H9 (cell line): ENCODE results near the gene DNAJC11. TPM values are rescaled to one million over a fixed set of nuclear protein-coding genes. Genes with fewer than 3 reads are reported as not detected.
"Not testable (repeated sequence)": the region's sequence is repeated elsewhere in the genome, so short reads cannot be mapped to it uniquely, and the experiment has no call there.

Experiments
- DNase-seq: peaks from one replicate; pipeline ENCODE4 v3.0.0-alpha.2; 2017
- H2AFZ ChIP-seq: one replicate; pipeline ENCODE4 v1.6.1; 2013; ENCODE audit warnings: mild to moderate bottlenecking, low read length, control low read depth, moderate library complexity
- H2AK5ac ChIP-seq: 2 replicates; pipeline ENCODE4 v1.6.1; 2013; ENCODE audit warnings: low read length, control low read depth, mixed read lengths; ENCODE audit not compliant: insufficient read length
- H2BK120ac ChIP-seq: one replicate; pipeline ENCODE4 v1.6.1; 2013; ENCODE audit warnings: low read depth, mild to moderate bottlenecking, low read length, control low read depth, inconsistent platforms; ENCODE audit not compliant: poor library complexity, severe bottlenecking
- H2BK12ac ChIP-seq: 2 replicates; pipeline ENCODE4 v1.6.1; 2013; ENCODE audit warnings: low read length, control low read depth, mixed read lengths, low read depth; ENCODE audit not compliant: insufficient read length
- H2BK15ac ChIP-seq: 2 replicates; pipeline ENCODE4 v1.6.1; 2013; ENCODE audit warnings: low read depth, low read length, control low read depth
- H2BK20ac ChIP-seq: one replicate; pipeline ENCODE4 v1.6.1; 2013; ENCODE audit warnings: low read depth, mild to moderate bottlenecking, low read length, control low read depth, inconsistent platforms; ENCODE audit not compliant: poor library complexity, severe bottlenecking
- H2BK5ac ChIP-seq: 2 replicates; pipeline ENCODE4 v1.6.1; 2013; ENCODE audit warnings: low read length, control low read depth, mixed read lengths; ENCODE audit not compliant: insufficient read length
- H3K14ac ChIP-seq: 2 replicates; pipeline ENCODE4 v1.6.1; 2013; ENCODE audit warnings: low read length, control low read depth; ENCODE audit not compliant: insufficient read depth
- H3K18ac ChIP-seq: 2 replicates; pipeline ENCODE4 v1.6.1; 2013; ENCODE audit warnings: low read depth, mild to moderate bottlenecking, mixed read lengths, low read length, control low read depth; ENCODE audit not compliant: insufficient read length
- H3K23ac ChIP-seq: 2 replicates; pipeline ENCODE4 v1.6.1; 2013; ENCODE audit warnings: low read length, control low read depth, mixed read lengths, low read depth; ENCODE audit not compliant: insufficient read length
- H3K23me2 ChIP-seq: 2 replicates; pipeline ENCODE4 v1.6.1; 2013; ENCODE audit warnings: low read depth, mild to moderate bottlenecking, mixed read lengths, low read length, control low read depth; ENCODE audit not compliant: insufficient read length, poor library complexity, severe bottlenecking
- H3K27ac ChIP-seq: 2 replicates; pipeline ENCODE4 v1.5.1; 2013; ENCODE audit warnings: low read length, control low read depth, mixed read lengths, low read depth; ENCODE audit not compliant: insufficient read length
- H3K27me3 ChIP-seq: 2 replicates; pipeline ENCODE4 v1.6.1; 2013; ENCODE audit warnings: low read length, control low read depth, inconsistent platforms; ENCODE audit not compliant: insufficient read depth
- H3K4ac ChIP-seq: 2 replicates; pipeline ENCODE4 v1.6.1; 2013; ENCODE audit warnings: low read depth, mild to moderate bottlenecking, control low read depth, inconsistent platforms, low read length, moderate library complexity
- H3K4me1 ChIP-seq: 2 replicates; pipeline ENCODE4 v1.6.1; 2013; ENCODE audit warnings: low read length, control low read depth, inconsistent platforms; ENCODE audit not compliant: insufficient read depth
- H3K4me2 ChIP-seq: 2 replicates; pipeline ENCODE4 v1.6.1; 2013; ENCODE audit warnings: low read length, control low read depth, mixed read lengths; ENCODE audit not compliant: insufficient read length, insufficient read depth
- H3K56ac ChIP-seq: 2 replicates; pipeline ENCODE4 v1.6.1; 2013; ENCODE audit warnings: low read depth, mild to moderate bottlenecking, mixed read lengths, low read length, control low read depth; ENCODE audit not compliant: insufficient read length
- H3K79me1 ChIP-seq: 2 replicates; pipeline ENCODE4 v1.6.1; 2013; ENCODE audit warnings: low read depth, mild to moderate bottlenecking, moderate library complexity, low read length, control low read depth, inconsistent platforms; ENCODE audit not compliant: insufficient read depth, poor library complexity, severe bottlenecking
- H3K79me2 ChIP-seq: 2 replicates; pipeline ENCODE4 v1.6.1; 2013; ENCODE audit warnings: low read length, control low read depth, inconsistent platforms; ENCODE audit not compliant: insufficient read depth
- H3K9ac ChIP-seq: 2 replicates; pipeline ENCODE4 v1.6.1; 2013; ENCODE audit warnings: low read length, control low read depth, mixed read lengths; ENCODE audit not compliant: insufficient read length; ENCODE audit errors: extremely low read depth
- H3K9me3 ChIP-seq: one replicate; pipeline ENCODE4 v1.6.1; 2013; ENCODE audit warnings: low read depth, low read length, inconsistent platforms; ENCODE audit not compliant: control insufficient read depth
- H3T11ph ChIP-seq: one replicate; pipeline ENCODE4 v1.6.1; 2013; ENCODE audit warnings: mild to moderate bottlenecking, low read length, control low read depth, inconsistent platforms
- H4K20me1 ChIP-seq: one replicate; pipeline ENCODE4 v1.6.1; 2013; ENCODE audit not compliant: control insufficient read depth, insufficient read length, insufficient read depth
- H4K5ac ChIP-seq: 2 replicates; pipeline ENCODE4 v1.6.1; 2013; ENCODE audit warnings: low read depth, mild to moderate bottlenecking, mixed read lengths, low read length, control low read depth; ENCODE audit not compliant: insufficient read length
- H4K8ac ChIP-seq: replicated peaks from 2 replicates; pipeline ENCODE4 v1.6.1; 2013; ENCODE audit warnings: low read length, control low read depth, mixed read lengths, low read depth; ENCODE audit not compliant: insufficient read length
- H4K91ac ChIP-seq: 2 replicates; pipeline ENCODE4 v1.6.1; 2013; ENCODE audit warnings: low read depth, mild to moderate bottlenecking, moderate library complexity, mixed read lengths, low read length, control low read depth; ENCODE audit not compliant: insufficient read length
- H3K27ac Mint-ChIP-seq, 3 experiments: 2 replicates in 2 of 3; 3 replicates in 1 of 3; pipeline ENCODE4 v1.8.0; 2020 to 2021; ENCODE audit warnings: mixed read lengths in 3 of 3, mild to moderate bottlenecking in 1 of 3, moderate library complexity in 1 of 3
- H3K27me3 Mint-ChIP-seq: 2 replicates; pipeline ENCODE4 v1.8.0; 2021; ENCODE audit warnings: low read depth, mild to moderate bottlenecking, moderate library complexity, mixed read lengths
- H3K36me3 Mint-ChIP-seq, 3 experiments: 2 replicates in 2 of 3; 3 replicates in 1 of 3; pipeline ENCODE4 v1.8.0; 2020 to 2021; ENCODE audit warnings: low read depth in 3 of 3, mixed read lengths in 3 of 3; ENCODE audit not compliant: insufficient read depth in 1 of 3
- H3K4me1 Mint-ChIP-seq, 2 experiments: 2 replicates each; pipeline ENCODE4 v1.8.0; 2020; ENCODE audit warnings: mixed read lengths in 2 of 2
- H3K4me3 Mint-ChIP-seq, 2 experiments: 2 replicates in 1 of 2; 3 replicates in 1 of 2; pipeline ENCODE4 v1.8.0; 2020 to 2021; ENCODE audit warnings: mild to moderate bottlenecking in 2 of 2, mixed read lengths in 2 of 2, moderate library complexity in 1 of 2
- H3K9me3 Mint-ChIP-seq, 2 experiments: 2 replicates in 1 of 2; 3 replicates in 1 of 2; pipeline ENCODE4 v1.8.0; 2020; ENCODE audit warnings: mild to moderate bottlenecking in 2 of 2, mixed read lengths in 2 of 2, moderate library complexity in 1 of 2
- WGBS: extraction: QIAGEN DNeasy Blood & Tissue Kit; methylation state at CpG from one replicate; pipeline ENCODE4 v1.1.7; 2013; ENCODE audit warnings: missing lambda C conversion rate, low lambda C conversion rate, mixed read lengths; ENCODE audit not compliant: insufficient read length; ENCODE audit errors: extremely low coverage; 5-methylcytosine and 5-hydroxymethylcytosine counted together
- total RNA-seq: library from RNA; stranded (reverse); gene quantifications from 2 replicates; pipeline ENCODE4 v1.2.1, GENCODE V29; 2021
- TF ChIP-seq, protein P1 (sequence below): fragments of 200-600 bp; sonication (generic); conservative IDR thresholded peaks from 3 replicates; pipeline ENCODE4 v1.8.0; 2021; ENCODE audit warnings: antibody characterized with exemption, mild to moderate bottlenecking

DNAJC11 gene
- total RNA-seq, 1 experiment from 2014 or later: 88.5 TPM

DNA sequence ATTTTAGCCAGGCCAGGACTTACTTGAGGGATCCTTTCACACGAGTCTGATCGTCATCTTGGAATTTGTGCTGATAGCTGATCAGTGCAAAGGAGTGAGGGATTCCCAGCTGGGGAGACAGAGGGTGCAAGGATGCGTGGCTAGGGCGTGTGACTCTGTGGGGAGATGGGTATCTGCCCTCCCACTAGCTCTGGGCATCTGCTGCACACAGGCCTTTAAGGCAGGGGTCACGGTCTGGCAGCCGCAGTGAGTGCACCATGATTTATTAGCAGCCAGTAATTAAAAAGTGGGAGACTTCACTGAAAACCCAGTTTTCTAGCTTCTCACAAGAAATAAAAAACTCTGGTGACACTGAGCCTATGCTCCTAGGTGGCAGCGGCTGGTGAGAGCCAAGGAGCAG is 56.6 kb downstream of the DNAJC11 start:
- no peaks in the 10 kb centered on the region for H3K9me3 ChIP-seq
- no peak overlapping the region for H4K5ac ChIP-seq
- no peak overlapping the region for H3K56ac ChIP-seq
- Mint-ChIP-seq H3K4me1 (peaks cover 3 to 6% of the 10 kb centered on the region in 2 experiments; a peak in 3 of 4 replicates), H3K36me3 (peaks cover 27 to 68% (median 58%) of the 10 kb centered on the region in 3 experiments; a peak in 6 of 7 replicates), H3K27ac (no peak overlapping the region; a peak in 2 of 7 replicates), H3K4me3 (no peak overlapping the region), H3K9me3 (no peaks in the 10 kb centered on the region), H3K27me3 (no peaks in the 10 kb centered on the region)
- H3K4ac ChIP-seq: no peak overlapping the region
- no peak overlapping the region for H3K27ac ChIP-seq
- H2BK5ac ChIP-seq: no peak overlapping the region
- H2BK120ac ChIP-seq: no peak overlapping the region
- H4K20me1 ChIP-seq: no peaks in the 10 kb centered on the region
- no peaks in the 10 kb centered on the region for H3K27me3 ChIP-seq
- DNase-seq: no peak
- H2BK20ac ChIP-seq: no peak overlapping the region
- no peak overlapping the region for H3K23ac ChIP-seq
- TF ChIP-seq, protein P1, sequence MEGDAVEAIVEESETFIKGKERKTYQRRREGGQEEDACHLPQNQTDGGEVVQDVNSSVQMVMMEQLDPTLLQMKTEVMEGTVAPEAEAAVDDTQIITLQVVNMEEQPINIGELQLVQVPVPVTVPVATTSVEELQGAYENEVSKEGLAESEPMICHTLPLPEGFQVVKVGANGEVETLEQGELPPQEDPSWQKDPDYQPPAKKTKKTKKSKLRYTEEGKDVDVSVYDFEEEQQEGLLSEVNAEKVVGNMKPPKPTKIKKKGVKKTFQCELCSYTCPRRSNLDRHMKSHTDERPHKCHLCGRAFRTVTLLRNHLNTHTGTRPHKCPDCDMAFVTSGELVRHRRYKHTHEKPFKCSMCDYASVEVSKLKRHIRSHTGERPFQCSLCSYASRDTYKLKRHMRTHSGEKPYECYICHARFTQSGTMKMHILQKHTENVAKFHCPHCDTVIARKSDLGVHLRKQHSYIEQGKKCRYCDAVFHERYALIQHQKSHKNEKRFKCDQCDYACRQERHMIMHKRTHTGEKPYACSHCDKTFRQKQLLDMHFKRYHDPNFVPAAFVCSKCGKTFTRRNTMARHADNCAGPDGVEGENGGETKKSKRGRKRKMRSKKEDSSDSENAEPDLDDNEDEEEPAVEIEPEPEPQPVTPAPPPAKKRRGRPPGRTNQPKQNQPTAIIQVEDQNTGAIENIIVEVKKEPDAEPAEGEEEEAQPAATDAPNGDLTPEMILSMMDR: no peak
- no peak overlapping the region for H3T11ph ChIP-seq
- no CpG with 5 or more reads among the region's 7 CpGs for WGBS
- no peak overlapping the region for H2BK15ac ChIP-seq
- no peak overlapping the region for H4K8ac ChIP-seq
- H3K4me2 ChIP-seq: no peak overlapping the region
- H4K91ac ChIP-seq: no peak overlapping the region
- H3K79me2 ChIP-seq: no peaks in the 10 kb centered on the region
- H3K79me1 ChIP-seq: no peaks in the 10 kb centered on the region
- H2AFZ ChIP-seq: no peak overlapping the region
- no peak overlapping the region for H3K9ac ChIP-seq
- no peak overlapping the region for H3K14ac ChIP-seq
- H2BK12ac ChIP-seq: no peak overlapping the region
- H3K18ac ChIP-seq: no peak overlapping the region
- no peaks in the 10 kb centered on the region for H3K23me2 ChIP-seq
- no peak overlapping the region for H2AK5ac ChIP-seq
- H3K4me1 ChIP-seq: no peaks in the 10 kb centered on the region

DNA sequence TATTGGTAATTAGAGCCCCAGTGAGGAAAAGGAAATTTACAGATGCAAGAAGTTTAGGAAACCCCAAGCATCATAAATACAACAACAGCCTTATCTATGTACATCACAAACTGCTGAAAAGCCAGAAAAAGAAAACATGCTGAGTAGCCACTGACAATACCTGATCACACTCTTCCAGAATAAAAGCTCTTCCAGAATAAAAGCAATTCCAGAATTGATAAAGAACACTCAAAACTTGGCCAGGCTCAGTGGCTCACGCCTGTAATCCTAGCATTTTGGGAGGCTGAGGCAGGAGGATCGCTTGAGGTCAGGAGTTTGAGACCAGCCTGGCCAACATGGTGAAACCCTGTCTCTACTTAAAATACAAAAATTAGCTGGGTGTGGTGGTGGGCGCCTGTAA is 60.7 kb downstream of the DNAJC11 start:
- H2BK15ac ChIP-seq, H2BK120ac ChIP-seq, H4K20me1 ChIP-seq, H3K14ac ChIP-seq, H4K8ac ChIP-seq, DNase-seq, H2BK5ac ChIP-seq, H2BK12ac ChIP-seq, H4K5ac ChIP-seq, H3K9me3 Mint-ChIP-seq, H3K27ac ChIP-seq, H3K18ac ChIP-seq, H3K27me3 Mint-ChIP-seq, H4K91ac ChIP-seq, H3K4me3 Mint-ChIP-seq, H3K4me1 Mint-ChIP-seq, H3K4ac ChIP-seq, H3K56ac ChIP-seq, H3K23ac ChIP-seq, H3T11ph ChIP-seq, H3K9me3 ChIP-seq, H3K23me2 ChIP-seq, H3K27me3 ChIP-seq, H3K4me1 ChIP-seq, H3K4me2 ChIP-seq, H2AFZ ChIP-seq, H3K9ac ChIP-seq, H2BK20ac ChIP-seq, H3K79me1 ChIP-seq, H3K27ac Mint-ChIP-seq, H3K79me2 ChIP-seq, H2AK5ac ChIP-seq: not testable (repeated sequence)
- no CpG with 5 or more reads among the region's 3 CpGs for WGBS
- H3K36me3 Mint-ChIP-seq: peaks cover 48 to 93% (median 92%) of the 10 kb centered on the region in 3 experiments
